IMR-90 (cell line): ENCODE measurements around the gene HES6. TPM values are rescaled to one million over a fixed set of nuclear protein-coding genes. Genes with fewer than 3 reads are reported as not detected.

Source experiments
- ATAC-seq: fragments of 200-7000 bp; cut with Tn5 transposase; 2 replicates; pipeline ENCODE4 v1.9.1; 2020; ENCODE audit warnings: low read depth, mild to moderate bottlenecking, moderate library complexity
- BruUV-seq: library from RNA; stranded (reverse); fragments of 400-500 nt; replicated peaks from 2 replicates; lab custom pipeline; 2021; lab: Mats Ljungman, UMichigan
- CTCF ChIA-PET: fragments of 300-600 bp; formaldehyde crosslinking; extraction: SDS; loops from one replicate; lab custom pipeline; 2021; ENCODE audit warnings: antibody characterized with exemption; lab: Yijun Ruan, JAX
- POLR2A ChIA-PET: fragments of 300-600 bp; sonication (Branson Sonifier 250); formaldehyde crosslinking; loops from one replicate; lab custom pipeline; 2022; ENCODE audit warnings: antibody characterized with exemption; ENCODE audit not compliant: unreplicated experiment; lab: Charles Lee
- DNase-seq: peaks from one replicate; pipeline ENCODE4 v3.0.0; 2013
- H2AFZ ChIP-seq: replicated peaks from 2 replicates; pipeline ENCODE3; 2013; ENCODE audit warnings: low read length, mild to moderate bottlenecking; ENCODE audit not compliant: poor library complexity
- H2AK5ac ChIP-seq: 2 replicates; pipeline ENCODE4 v1.6.1; 2013; ENCODE audit warnings: low read depth, low read length, inconsistent platforms
- H2AK9ac ChIP-seq: replicated peaks from 2 replicates; pipeline ENCODE3; 2013; ENCODE audit warnings: mild to moderate bottlenecking, low read depth, low read length, moderate library complexity; ENCODE audit not compliant: poor library complexity
- H2BK120ac ChIP-seq: 2 replicates; pipeline ENCODE4 v1.6.1; 2013; ENCODE audit warnings: low read depth, low read length, inconsistent platforms
- H2BK15ac ChIP-seq: 3 replicates; pipeline ENCODE4 v1.6.1; 2013; ENCODE audit warnings: low read depth, low read length, inconsistent platforms
- H2BK20ac ChIP-seq: 2 replicates; pipeline ENCODE4 v1.6.1; 2013; ENCODE audit warnings: low read depth, mild to moderate bottlenecking, inconsistent platforms, low read length, moderate library complexity
- H2BK5ac ChIP-seq: 2 replicates; pipeline ENCODE4 v1.6.1; 2013; ENCODE audit warnings: mild to moderate bottlenecking, low read depth, low read length, inconsistent platforms; ENCODE audit not compliant: poor library complexity, severe bottlenecking
- H3K14ac ChIP-seq: replicated peaks from 2 replicates; pipeline ENCODE4 v1.6.1; 2013; ENCODE audit warnings: low read depth, low read length, inconsistent platforms
- H3K18ac ChIP-seq: 2 replicates; pipeline ENCODE4 v1.6.1; 2013; ENCODE audit warnings: low read depth, low read length, control low read depth
- H3K23ac ChIP-seq: 2 replicates; pipeline ENCODE4 v1.6.1; 2013; ENCODE audit warnings: low read depth, low read length, inconsistent platforms
- H3K27ac ChIP-seq: 2 replicates; pipeline ENCODE4 v1.5.1; 2013; ENCODE audit warnings: mild to moderate bottlenecking, control low read depth, low read length; ENCODE audit not compliant: insufficient read depth
- H3K27me3 ChIP-seq: 2 replicates; pipeline ENCODE4 v1.6.1; 2013; ENCODE audit warnings: low read length; ENCODE audit not compliant: control insufficient read depth, insufficient read depth
- H3K36me3 ChIP-seq: 2 replicates; pipeline ENCODE4 v1.6.1; 2013; ENCODE audit warnings: low read length, mixed read lengths; ENCODE audit not compliant: control insufficient read depth, insufficient read depth
- H3K4ac ChIP-seq: 2 replicates; pipeline ENCODE4 v1.6.1; 2013; ENCODE audit warnings: low read depth, low read length, inconsistent platforms
- H3K4me1 ChIP-seq: 2 replicates; pipeline ENCODE4 v1.6.1; 2013; ENCODE audit warnings: low read length, mixed read lengths; ENCODE audit not compliant: control insufficient read depth, insufficient read depth
- H3K4me2 ChIP-seq: 2 replicates; pipeline ENCODE4 v1.6.1; 2013; ENCODE audit warnings: low read depth, mild to moderate bottlenecking, control low read depth, low read length, moderate library complexity
- H3K4me3 ChIP-seq: 2 replicates; pipeline ENCODE4 v1.5.1; 2013; ENCODE audit warnings: low read depth, mild to moderate bottlenecking, control low read depth, low read length, moderate library complexity; ENCODE audit not compliant: insufficient read depth
- H3K56ac ChIP-seq: 2 replicates; pipeline ENCODE4 v1.6.1; 2013; ENCODE audit warnings: low read length, inconsistent platforms; ENCODE audit not compliant: insufficient read depth; ENCODE audit errors: extremely low read depth
- H3K79me1 ChIP-seq, 2 experiments: 2 replicates each; pipeline ENCODE4 v1.6.1; 2013; ENCODE audit warnings: low read length in 2 of 2, inconsistent platforms in 1 of 2, low read depth in 1 of 2
- H3K9ac ChIP-seq: 2 replicates; pipeline ENCODE4 v1.6.1; 2013; ENCODE audit warnings: low read depth, low read length, control low read depth
- H3K9me1 ChIP-seq: 2 replicates; pipeline ENCODE4 v1.6.1; 2013; ENCODE audit warnings: low read length, inconsistent platforms; ENCODE audit not compliant: insufficient read depth
- H3K9me3 ChIP-seq: 2 replicates; pipeline ENCODE4 v1.6.1; 2013; ENCODE audit warnings: low read length; ENCODE audit not compliant: control insufficient read depth, insufficient read depth
- H4K20me1 ChIP-seq: 2 replicates; pipeline ENCODE4 v1.6.1; 2013; ENCODE audit warnings: low read length, inconsistent platforms; ENCODE audit not compliant: insufficient read depth
- H4K5ac ChIP-seq: 2 replicates; pipeline ENCODE4 v1.6.1; 2013; ENCODE audit warnings: mild to moderate bottlenecking, low read depth, low read length, control low read depth
- H4K8ac ChIP-seq, 2 experiments: 2 replicates each; pipeline ENCODE4 v1.6.1; 2013; ENCODE audit warnings: low read depth in 2 of 2, low read length in 2 of 2, control low read depth in 1 of 2, inconsistent platforms in 1 of 2
- H4K91ac ChIP-seq: 2 replicates; pipeline ENCODE4 v1.6.1; 2013; ENCODE audit warnings: low read depth, low read length, inconsistent platforms; ENCODE audit not compliant: insufficient read depth
- BHLHE40 ChIP-seq: fragments of 150-350 bp; IDR thresholded peaks from 2 replicates; pipeline ENCODE4 v1.6.1; 2016; ENCODE audit warnings: mild to moderate bottlenecking, low read depth, low read length
- CHD1 ChIP-seq: IDR thresholded peaks from 2 replicates; pipeline ENCODE4 v1.6.1; 2012; ENCODE audit warnings: low read depth, low read length, improper control_type of control experiment
- FOS ChIP-seq: fragments of 150-350 bp; IDR thresholded peaks from 2 replicates; pipeline ENCODE4 v1.6.1; 2016; ENCODE audit warnings: low read depth, low read length
- MAZ ChIP-seq: IDR thresholded peaks from 2 replicates; pipeline ENCODE4 v1.6.1; 2012; ENCODE audit warnings: low read depth, mild to moderate bottlenecking, low read length, improper control_type of control experiment, moderate library complexity, borderline replicate concordance
- NFE2L2 ChIP-seq: fragments of 150-350 bp; IDR thresholded peaks from 2 replicates; pipeline ENCODE4 v1.6.1; 2016; ENCODE audit warnings: low read depth, mild to moderate bottlenecking, low read length
- POLR2A ChIP-seq: IDR thresholded peaks from 2 replicates; pipeline ENCODE4 v1.6.1; 2012; ENCODE audit warnings: mild to moderate bottlenecking, low read depth, low read length
- RAD21 ChIP-seq: IDR thresholded peaks from 2 replicates; pipeline ENCODE4 v1.6.1; 2012; ENCODE audit warnings: low read length, improper control_type of control experiment
- RFX5 ChIP-seq: IDR thresholded peaks from 2 replicates; pipeline ENCODE4 v1.8.0; 2012; ENCODE audit warnings: low read depth, mild to moderate bottlenecking, low read length, moderate library complexity
- SMC3 ChIP-seq: fragments of 150-350 bp; IDR thresholded peaks from 2 replicates; pipeline ENCODE4 v1.6.1; 2016; ENCODE audit warnings: low read depth, mild to moderate bottlenecking, antibody characterized with exemption, low read length, moderate library complexity
- WGBS, 2 experiments: methylation state at CpG; one replicate each; pipeline versions ENCODE4 v1.1.5 to v1.1.7; 2013; ENCODE audit warnings: missing lambda C conversion rate in 2 of 2; ENCODE audit not compliant: insufficient read length in 1 of 2; ENCODE audit errors: extremely low coverage in 2 of 2; 5-methylcytosine and 5-hydroxymethylcytosine counted together
- dilution Hi-C: fragments of 300-500 bp; cut with HindIII; formaldehyde crosslinking; loops from one replicate; pipeline ENCODE4 v1.14.3; 2018; ENCODE audit warnings: low sequenced_read_pairs; ENCODE audit not compliant: unreplicated experiment
- in situ Hi-C: fragments of 300-500 bp; cut with MboI; formaldehyde crosslinking; loops from 3 replicates; pipeline ENCODE4 v1.14.3; 2019; ENCODE audit warnings: low sequenced_read_pairs, inconsistent platforms, mixed read lengths
- intact Hi-C: fragments of 100-400 bp; cut with micrococcal nuclease; formaldehyde crosslinking; loops from 2 replicates; pipeline ENCODE4 v1.10.0; 2022
- polyA plus RNA-seq, 3 experiments: library from polyadenylated mRNA; depleted of rRNA; stranded (reverse); fragments of >200 nt; gene quantifications; 2 replicates each; pipeline ENCODE4 v1.2.3, GENCODE V29; 2012; ENCODE audit warnings: low replicate concordance in 1 of 3
- total RNA-seq: library from RNA; depleted of rRNA; stranded (reverse); fragments of >200 nt; gene quantifications from 2 replicates; pipeline ENCODE4 v1.2.3, GENCODE V29; 2012
- TF ChIP-seq, protein P1 (sequence below): conservative IDR thresholded peaks from 2 replicates; pipeline ENCODE4 v1.5.1; 2012; ENCODE audit warnings: mild to moderate bottlenecking, low read depth, low read length, improper control_type of control experiment
- TF ChIP-seq, protein P2 (sequence below): fragments of 150-350 bp; IDR thresholded peaks from 2 replicates; pipeline ENCODE4 v1.6.1; 2016; ENCODE audit warnings: low read depth, mild to moderate bottlenecking, low read length, moderate library complexity, borderline replicate concordance

Gene HES6
- total and polyA plus RNA-seq, 2 of the 4 experiments (the other 2 are of a cell fraction) = 1.3 to 3.3 TPM

DNA sequence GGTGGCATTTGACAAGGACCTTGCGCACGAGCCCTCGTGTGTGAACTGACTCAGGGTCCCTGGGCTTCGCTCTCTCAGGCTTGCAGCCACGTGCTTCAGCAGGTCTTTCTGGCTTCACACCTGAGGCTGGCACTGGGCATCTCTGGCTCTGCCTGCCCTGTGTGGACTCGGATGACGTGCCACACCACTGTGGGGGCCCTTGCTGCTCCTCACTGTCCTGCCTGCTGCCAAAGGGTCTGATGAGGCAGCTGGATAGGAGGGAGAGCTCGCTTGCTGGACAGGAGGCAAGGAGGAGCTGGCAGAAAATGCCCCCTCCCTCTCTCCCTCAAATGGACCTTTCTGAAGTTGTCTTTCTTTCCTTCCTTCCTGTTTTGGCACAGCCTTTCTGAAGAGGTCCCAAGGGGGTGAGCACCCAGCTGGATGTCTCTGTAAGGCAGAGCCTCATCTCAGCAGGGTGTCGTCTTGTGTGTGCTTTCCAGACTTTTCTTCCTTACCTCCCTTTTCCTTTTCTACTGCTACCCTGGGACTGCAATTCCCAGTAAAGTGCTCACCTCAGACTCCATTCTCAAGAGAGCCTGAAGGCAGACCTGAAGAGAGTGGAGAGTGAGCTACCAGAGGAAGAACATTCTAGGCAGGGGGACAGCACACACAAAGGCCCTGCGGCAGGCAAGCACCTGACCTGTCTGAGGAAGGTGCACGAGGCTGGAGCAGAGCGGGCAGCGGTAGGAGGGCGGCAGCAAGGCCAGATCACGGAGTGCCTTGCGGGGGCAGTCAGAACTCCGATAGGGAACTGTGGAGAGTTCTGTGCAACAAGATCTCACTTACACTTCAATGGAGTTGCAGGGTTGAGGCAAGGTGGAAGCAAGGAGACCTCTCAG is 43.3 kb upstream of the HES6 start (continued):
- TF ChIP-seq MAZ (no peak), POLR2A (no peak)

DNA sequence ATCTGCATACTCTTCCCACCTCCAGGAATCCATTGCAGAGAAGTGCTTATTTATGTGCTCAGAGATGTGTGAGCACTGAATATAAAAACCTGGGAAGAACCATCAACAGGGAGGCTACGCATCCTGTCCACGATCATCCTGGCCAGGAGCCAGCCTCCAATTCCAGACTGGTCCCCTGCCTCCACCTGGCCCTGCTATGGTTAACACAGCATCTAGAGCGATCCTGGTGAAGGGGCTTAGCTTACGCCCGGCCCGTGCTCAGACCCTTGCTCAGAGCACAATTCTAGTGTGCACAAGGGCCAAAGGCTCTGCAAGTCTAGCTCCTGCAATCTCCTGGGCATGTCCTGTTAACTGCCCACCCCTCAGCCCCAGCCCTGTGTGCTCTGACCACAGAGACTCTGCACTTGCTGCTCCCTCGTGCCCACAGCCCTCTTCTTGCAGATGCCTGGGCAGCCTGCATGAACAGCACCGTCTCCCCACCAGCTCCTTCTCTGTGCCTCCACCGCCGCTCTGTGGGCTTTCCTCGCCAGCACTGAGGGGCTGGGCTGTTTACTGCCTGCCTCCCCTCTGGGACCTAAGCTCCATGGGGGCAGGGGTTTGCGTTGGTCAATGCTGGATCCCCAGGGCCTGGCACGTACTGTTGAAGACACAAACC is 42.1 kb upstream of the HES6 start:
- H3K27me3 ChIP-seq = no peaks in the 10 kb centered on the region
- no peak overlapping the region for H3K27ac ChIP-seq
- H2AFZ ChIP-seq = no peak overlapping the region
- ATAC-seq = no peak
- H2BK20ac ChIP-seq = no peak overlapping the region
- DNase-seq = no peak
- no peak overlapping the region for H4K8ac ChIP-seq
- peaks cover 17 to 54% of the 10 kb centered on the region in 2 experiments for H3K79me1 ChIP-seq
- H3K56ac ChIP-seq = no peak overlapping the region
- ChIA-PET CTCF (no interaction called here), POLR2A (no interaction called here)
- H3K4ac ChIP-seq = no peak overlapping the region
- H3K4me3 ChIP-seq = no peak overlapping the region
- H2BK5ac ChIP-seq = no peak overlapping the region
- H2BK15ac ChIP-seq = no peak overlapping the region
- H2AK5ac ChIP-seq = no peak overlapping the region
- no peak overlapping the region for H3K23ac ChIP-seq
- dilution Hi-C loops (no loop called here), in situ Hi-C loops (no loop called here), intact Hi-C loops (loop anchor here (10.0 kb wide), 1 partner anchor 607 kb away; no protein-coding TSS in a partner anchor)
- H3K18ac ChIP-seq = no peak overlapping the region
- peaks cover 14% of the 10 kb centered on the region for H3K9me1 ChIP-seq
- no peak overlapping the region for H4K5ac ChIP-seq
- 80% methylated on average over 3 of the region's 13 CpGs; no CpG with 5 or more reads in 1 of the 2 experiments for WGBS, 2 experiments
- no peak overlapping the region for H3K14ac ChIP-seq
- TF ChIP-seq NFE2L2 = no peak
- no peak for TF ChIP-seq BHLHE40
- TF ChIP-seq, protein P1, sequence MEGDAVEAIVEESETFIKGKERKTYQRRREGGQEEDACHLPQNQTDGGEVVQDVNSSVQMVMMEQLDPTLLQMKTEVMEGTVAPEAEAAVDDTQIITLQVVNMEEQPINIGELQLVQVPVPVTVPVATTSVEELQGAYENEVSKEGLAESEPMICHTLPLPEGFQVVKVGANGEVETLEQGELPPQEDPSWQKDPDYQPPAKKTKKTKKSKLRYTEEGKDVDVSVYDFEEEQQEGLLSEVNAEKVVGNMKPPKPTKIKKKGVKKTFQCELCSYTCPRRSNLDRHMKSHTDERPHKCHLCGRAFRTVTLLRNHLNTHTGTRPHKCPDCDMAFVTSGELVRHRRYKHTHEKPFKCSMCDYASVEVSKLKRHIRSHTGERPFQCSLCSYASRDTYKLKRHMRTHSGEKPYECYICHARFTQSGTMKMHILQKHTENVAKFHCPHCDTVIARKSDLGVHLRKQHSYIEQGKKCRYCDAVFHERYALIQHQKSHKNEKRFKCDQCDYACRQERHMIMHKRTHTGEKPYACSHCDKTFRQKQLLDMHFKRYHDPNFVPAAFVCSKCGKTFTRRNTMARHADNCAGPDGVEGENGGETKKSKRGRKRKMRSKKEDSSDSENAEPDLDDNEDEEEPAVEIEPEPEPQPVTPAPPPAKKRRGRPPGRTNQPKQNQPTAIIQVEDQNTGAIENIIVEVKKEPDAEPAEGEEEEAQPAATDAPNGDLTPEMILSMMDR = no peak
- TF ChIP-seq POLR2A = no peak
- TF ChIP-seq, protein P2, sequence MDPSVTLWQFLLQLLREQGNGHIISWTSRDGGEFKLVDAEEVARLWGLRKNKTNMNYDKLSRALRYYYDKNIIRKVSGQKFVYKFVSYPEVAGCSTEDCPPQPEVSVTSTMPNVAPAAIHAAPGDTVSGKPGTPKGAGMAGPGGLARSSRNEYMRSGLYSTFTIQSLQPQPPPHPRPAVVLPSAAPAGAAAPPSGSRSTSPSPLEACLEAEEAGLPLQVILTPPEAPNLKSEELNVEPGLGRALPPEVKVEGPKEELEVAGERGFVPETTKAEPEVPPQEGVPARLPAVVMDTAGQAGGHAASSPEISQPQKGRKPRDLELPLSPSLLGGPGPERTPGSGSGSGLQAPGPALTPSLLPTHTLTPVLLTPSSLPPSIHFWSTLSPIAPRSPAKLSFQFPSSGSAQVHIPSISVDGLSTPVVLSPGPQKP = no peak
- TF ChIP-seq RAD21 = no peak
- no peak for TF ChIP-seq CHD1
- no peak for TF ChIP-seq RFX5
- TF ChIP-seq FOS = no peak
- no peak for TF ChIP-seq SMC3
- no peak for TF ChIP-seq MAZ
- peaks cover 14% of the 10 kb centered on the region for H3K4me1 ChIP-seq
- no TSS peak for BruUV-seq
- H3K4me2 ChIP-seq = no peak overlapping the region
- H2AK9ac ChIP-seq = no peak overlapping the region
- H4K20me1 ChIP-seq = no peaks in the 10 kb centered on the region; the same call in 1 of the 2 replicates
- no peak overlapping the region for H3K9ac ChIP-seq
- no peak overlapping the region for H4K91ac ChIP-seq
- H3K36me3 ChIP-seq = 0 out of 2 replicates have a peak, but pooled peaks cover 2% of the 10 kb centered on the region
- no peaks in the 10 kb centered on the region for H3K9me3 ChIP-seq
- H2BK120ac ChIP-seq = no peak overlapping the region
